ENCODE measurements around the gene SOX15. TPM values are rescaled to one million over a fixed set of nuclear protein-coding genes. Genes with fewer than 3 reads are reported as not detected.
"Not testable (repeated sequence)": the region's sequence is repeated elsewhere in the genome, so short reads cannot be mapped to it uniquely, and the experiment has no call there.

The SOX15 gene
- total RNA-seq, 1 experiment from 2014 or later: 0.23 TPM

DNA sequence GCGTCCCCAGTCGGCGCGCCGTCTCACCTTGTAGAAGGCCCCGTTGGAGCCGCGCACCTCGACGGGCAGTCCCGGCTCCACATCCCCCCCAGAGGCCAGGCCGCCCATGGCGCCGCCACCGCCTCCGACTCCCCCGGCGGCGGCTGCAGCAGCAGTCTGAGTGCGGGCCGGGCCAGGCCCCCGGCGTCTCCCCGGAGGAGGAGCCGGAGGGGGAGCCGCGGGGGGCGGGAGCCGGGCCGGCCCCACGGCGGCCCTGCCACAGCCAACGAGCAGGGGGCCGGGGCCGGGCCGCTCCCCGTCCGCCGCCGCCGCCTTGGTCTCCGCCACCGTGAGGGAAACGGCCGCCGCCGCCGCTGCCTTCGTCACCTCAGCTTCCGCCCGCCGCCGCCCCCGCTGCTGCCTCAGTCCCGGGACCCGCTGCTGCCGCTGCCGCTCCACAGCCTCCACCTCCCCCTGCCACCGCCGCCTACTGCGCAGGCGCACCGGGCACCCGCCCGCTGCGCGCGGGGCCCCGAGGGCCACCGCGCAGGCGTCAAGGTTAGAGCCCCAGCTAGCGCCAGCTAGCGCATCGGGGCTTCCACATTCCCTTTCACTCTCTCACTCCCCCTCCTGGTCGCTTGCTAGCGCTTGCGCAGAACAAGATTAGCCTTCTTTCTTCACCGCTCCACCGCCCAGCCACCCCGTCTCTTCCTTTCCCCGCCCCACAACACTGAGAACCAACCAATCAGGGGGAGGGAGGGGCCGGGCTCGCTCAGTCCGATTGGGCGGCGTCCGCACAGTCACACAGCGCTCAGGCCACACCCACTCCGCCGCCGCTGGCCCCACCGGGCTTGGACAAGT lies 24.8 kb upstream of the SOX15 start, which contains the start of gene FXR2:
TSS of gene FXR2 (minus strand) at position 473 of the 840 bp plus-strand sequence. CDS start at position 108, 365 bp downstream.
- no peaks in the 10 kb centered on the region for H3K27me3 ChIP-seq
- peak within 1 kb of the TSS; percentile 69 for H3K4me3 ChIP-seq
- peak; percentile 96 for DNase-seq
- no peaks in the 10 kb centered on the region for H3K9me3 ChIP-seq
- 0 out of 2 replicates have a peak, but pooled peaks cover 8% of the 10 kb centered on the region for H3K36me3 ChIP-seq

DNA sequence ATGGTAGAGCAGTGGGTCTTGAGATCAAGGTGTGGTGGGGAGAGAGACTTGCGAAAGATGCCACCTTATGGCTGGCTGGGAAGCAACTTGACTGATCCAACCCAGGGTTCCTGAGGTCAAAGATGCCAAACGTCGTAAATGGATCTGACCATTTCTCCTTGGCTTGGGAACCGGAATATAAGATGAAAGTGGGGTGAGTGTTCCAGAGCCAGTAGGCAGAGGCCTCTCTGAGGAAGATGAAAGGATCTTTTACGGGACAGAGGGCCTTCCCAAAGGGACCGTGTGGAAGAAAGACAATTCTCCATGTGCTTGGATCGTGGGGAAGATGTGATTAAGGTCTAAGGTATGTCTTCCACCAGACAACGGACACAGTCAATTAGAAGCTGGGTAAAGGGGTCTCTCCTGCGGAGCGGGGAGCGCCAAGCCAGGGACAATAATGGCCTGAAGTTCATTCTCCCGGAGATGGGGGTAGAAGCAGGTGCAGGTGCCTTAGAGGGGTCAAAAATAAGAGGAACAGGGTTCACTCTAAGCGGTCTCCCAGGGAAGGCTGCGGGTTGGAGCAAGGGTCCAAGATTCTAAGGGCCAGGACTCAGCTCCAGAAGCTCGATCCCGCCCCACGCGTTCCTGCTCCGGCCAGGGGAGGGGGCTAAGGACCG lies 24.0 kb upstream of the SOX15 start:
- no peaks in the 10 kb centered on the region for H3K9me3 ChIP-seq
- peaks cover 8% of the 10 kb centered on the region; the same call in 1 of the 2 replicates for H3K36me3 ChIP-seq
- peak overlapping the region; percentile 69 for H3K4me3 ChIP-seq
- DNase-seq: no peak
- no peaks in the 10 kb centered on the region for H3K27me3 ChIP-seq

- no peaks in the 10 kb centered on the region for H3K27me3 ChIP-seq
- no peak overlapping the region for H3K4me3 ChIP-seq
- H3K9me3 ChIP-seq: no peaks in the 10 kb centered on the region
- no peak for DNase-seq
- peaks cover 8% of the 10 kb centered on the region; the same call in 1 of the 2 replicates for H3K36me3 ChIP-seq
Observed at GRCh38 chr17:7612294-7612640, 22.4 kb upstream of the SOX15 start.

- no peak for DNase-seq
- Histone ChIP-seq H3K9me3 (no peaks in the 10 kb centered on the region), H3K27me3 (no peaks in the 10 kb centered on the region), H3K36me3 (peaks cover 8% of the 10 kb centered on the region; the same call in 1 of the 2 replicates), H3K4me3 (no peak overlapping the region)
Observed at GRCh38 chr17:7611635-7612293, 21.9 kb upstream of the SOX15 start.

- Histone ChIP-seq H3K4me3 (no peak overlapping the region), H3K9me3 (no peaks in the 10 kb centered on the region), H3K27me3 (no peaks in the 10 kb centered on the region), H3K36me3 (peaks cover 8% of the 10 kb centered on the region)
- DNase-seq: no peak
Observed at GRCh38 chr17:7610641-7611040, 20.7 kb upstream of the SOX15 start.

DNA sequence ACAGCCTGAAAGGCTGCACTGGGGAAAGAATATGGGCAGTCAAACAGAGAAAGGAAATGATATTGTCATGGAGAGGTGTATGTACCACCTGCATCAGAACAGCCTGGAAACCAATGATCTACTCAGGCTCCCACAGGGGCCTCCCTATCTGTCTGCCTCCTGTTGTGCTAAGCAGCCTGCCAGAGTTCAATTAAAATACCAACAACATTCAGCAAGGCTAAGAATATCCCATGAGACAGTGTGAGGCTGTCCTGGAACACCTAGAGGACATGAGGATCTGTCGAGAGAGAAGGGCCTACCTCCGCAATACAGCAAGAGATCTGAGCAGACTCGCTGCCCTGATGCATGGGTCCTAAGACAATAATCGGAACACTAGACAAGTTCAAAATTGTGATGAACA lies 16.4 kb upstream of the SOX15 start:
- peaks cover 8% of the 10 kb centered on the region for H3K36me3 ChIP-seq
- no peak overlapping the region for H3K4me3 ChIP-seq

DNA sequence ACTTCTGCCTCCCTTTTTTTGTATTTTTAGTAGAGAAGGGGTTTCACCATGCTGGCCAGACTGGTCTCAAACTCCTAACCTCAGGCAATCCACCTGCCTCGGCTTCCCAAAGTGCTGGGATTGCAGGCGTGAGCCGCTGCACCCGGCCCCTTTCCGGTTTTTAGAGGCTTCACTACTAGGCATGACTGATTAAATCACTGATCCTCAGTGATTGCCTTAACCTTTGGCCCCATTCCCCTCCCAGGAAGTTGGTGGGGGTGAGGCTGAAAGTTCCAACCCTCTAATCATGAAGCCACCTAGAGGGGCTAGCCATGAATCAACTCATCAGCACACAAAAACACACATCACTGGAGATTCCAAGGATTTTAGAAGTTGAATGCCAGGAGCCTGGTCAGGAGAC lies 7.7 kb upstream of the SOX15 start:
- not testable (repeated sequence) for H3K27me3 ChIP-seq, H3K9me3 ChIP-seq, DNase-seq, H3K4me3 ChIP-seq
- peaks cover 16% of the 10 kb centered on the region for H3K36me3 ChIP-seq

More for the DNA sequence above, 16.4 kb upstream of the SOX15 start:
- Histone ChIP-seq H3K27me3 (no peaks in the 10 kb centered on the region), H3K9me3 (no peaks in the 10 kb centered on the region)
- no peak for DNase-seq

DNA sequence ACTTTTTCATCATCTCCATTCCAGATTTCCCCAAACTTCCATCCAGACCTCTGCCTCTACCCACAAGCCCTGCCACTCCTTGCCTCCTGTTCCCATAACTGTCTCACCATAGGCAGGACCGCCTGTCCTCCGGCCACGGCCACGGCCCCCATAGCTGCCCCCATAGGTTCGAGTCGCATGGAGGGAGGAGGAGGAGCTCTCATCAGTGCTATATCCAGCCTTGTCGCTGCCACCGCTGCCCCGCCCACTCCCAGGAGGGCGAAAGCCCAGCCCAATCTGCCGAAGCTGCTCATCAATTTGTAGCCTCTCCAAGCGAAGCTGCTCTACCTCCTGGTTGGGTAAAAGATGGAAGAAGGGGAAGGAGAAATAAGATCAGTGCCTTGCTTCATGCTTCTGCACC lies 3.4 kb upstream of the SOX15 start:
- Histone ChIP-seq H3K27me3 (no peaks in the 10 kb centered on the region), H3K4me3 (no peak overlapping the region), H3K36me3 (peaks cover 11% of the 10 kb centered on the region), H3K9me3 (no peaks in the 10 kb centered on the region)
- no peak for DNase-seq

DNA sequence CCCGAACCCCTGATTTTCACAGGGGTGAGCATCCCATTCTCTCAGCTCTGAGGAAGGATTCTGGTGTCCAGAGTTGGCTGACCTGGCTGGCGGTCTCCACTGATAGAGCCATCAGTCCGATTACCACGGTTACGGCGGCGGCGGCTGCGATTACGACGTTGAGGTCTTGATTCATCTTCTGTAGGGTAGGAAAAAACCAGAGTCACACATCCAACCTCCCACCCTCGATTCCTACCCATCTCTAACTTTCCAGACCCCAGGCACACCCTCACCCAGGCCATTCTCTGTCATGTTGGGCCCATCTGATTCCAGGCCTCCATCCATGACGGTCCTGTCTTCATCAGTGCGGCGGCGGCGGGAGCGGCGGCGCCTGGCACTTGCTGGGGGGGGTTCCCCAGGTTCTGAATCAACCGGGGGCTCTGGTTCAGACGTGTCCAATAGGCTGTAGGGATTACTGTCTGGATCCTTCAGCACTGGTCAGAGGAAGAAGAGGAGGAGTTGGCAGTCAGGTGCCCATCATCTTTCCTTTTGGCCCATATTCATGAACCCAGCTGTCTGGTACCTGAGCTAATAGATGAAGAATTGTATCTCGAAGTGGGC lies 2.6 kb upstream of the SOX15 start:
- Histone ChIP-seq H3K36me3 (peaks cover 13% of the 10 kb centered on the region), H3K9me3 (no peaks in the 10 kb centered on the region), H3K4me3 (no peak overlapping the region), H3K27me3 (no peaks in the 10 kb centered on the region)
- DNase-seq: no peak

GRCh38 chr17:7591596-7591995 lies 1.7 kb upstream of the SOX15 start:
- DNase-seq: no peak
- H3K27me3 ChIP-seq: no peaks in the 10 kb centered on the region
- H3K4me3 ChIP-seq: no peak overlapping the region
- H3K9me3 ChIP-seq: no peaks in the 10 kb centered on the region
- H3K36me3 ChIP-seq: peaks cover 13% of the 10 kb centered on the region

DNA sequence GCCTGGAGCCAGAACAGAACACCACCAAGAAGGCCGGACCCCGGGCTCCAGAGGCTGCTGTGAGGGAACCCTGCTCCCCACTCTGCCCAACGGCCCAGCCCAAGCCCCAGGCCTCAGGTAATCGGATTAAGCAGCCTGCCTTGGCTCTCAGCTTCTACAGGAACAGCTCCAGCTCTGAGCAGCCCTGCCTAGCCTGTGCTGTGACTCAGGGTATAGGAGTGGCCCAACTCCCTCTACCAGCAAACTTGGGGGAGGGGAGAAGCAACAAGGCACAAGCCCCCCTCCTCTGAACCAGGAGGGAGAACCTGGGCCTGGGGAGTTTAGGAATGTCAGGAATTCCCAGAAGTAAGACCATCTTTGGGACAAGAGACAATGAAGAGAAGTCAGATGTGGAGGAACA lies 849 bp upstream of the SOX15 start:
- no peak overlapping the region for H3K4me3 ChIP-seq
- H3K36me3 ChIP-seq: peaks cover 13% of the 10 kb centered on the region
- DNase-seq: peak; percentile 26

DNA sequence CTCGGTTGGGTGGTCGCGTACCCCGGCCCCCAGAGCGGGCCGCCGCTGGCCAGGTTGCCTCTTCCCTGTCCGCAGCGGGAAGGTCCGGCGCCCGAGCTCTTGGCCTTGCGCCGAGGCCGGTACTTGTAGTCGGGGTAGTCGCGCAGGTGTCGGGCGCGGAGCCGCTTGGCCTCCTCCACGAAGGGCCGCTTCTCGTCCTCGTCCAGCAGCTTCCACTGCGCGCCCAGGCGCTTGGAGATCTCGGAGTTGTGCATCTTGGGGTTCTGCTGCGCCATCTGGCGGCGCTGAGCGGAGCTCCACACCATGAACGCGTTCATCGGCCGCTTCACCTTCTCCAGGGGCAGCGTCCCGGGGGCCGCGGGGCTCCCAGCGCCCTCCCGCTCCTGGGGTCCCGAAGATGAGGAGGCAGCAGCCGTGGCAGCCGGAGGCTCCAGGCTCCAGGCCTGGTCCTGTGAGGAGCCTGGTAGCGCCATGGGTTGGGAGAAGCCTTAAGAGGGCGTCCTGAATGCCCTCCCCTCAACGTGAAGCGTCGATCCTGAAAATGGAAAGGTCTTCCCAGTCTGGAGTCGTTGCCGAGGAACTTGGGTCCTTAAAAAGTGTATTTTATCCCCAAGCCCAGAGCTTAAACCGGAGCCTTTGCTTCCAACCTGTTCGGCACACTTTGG lies 558 bp downstream of the SOX15 start:
- Histone ChIP-seq H3K36me3 (peaks cover 6% of the 10 kb centered on the region), H3K9me3 (no peaks in the 10 kb centered on the region), H3K27me3 (no peaks in the 10 kb centered on the region), H3K4me3 (no peak overlapping the region)
- no peak for DNase-seq

More for the DNA sequence above, 849 bp upstream of the SOX15 start:
- Histone ChIP-seq H3K27me3 (no peaks in the 10 kb centered on the region), H3K9me3 (no peaks in the 10 kb centered on the region)

DNA sequence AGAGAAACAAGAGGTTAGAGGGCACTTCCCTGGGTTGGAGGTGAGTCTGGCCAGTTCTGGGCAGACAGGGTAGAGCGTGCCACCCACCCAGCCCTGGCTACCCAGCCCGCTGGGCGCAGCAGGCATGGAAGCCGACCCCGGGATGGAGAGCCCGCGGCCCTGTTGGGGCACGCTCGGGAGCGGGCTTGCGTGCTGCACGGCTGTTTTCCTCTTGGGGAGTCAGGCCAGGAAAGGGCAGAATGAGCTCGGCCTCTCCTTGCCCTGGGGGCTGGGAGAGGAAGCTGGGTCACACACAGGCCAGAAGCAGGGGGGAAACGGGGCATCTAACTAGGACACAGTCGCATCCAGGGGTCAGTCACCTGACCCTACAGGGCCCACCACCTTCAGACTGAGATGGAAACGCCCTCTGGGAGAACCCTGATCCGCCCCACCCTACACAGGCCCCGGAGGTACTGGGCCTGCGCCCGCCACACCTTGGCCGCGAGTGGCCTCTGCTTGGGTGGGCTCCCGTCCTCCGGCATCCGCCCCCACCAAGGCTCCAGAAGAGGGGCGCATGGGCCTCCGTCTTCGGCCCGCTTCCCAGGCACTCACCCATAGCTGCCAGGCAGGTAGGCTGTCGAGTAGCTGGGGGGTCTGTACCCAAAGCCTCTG lies 1.2 kb downstream of the SOX15 start:
- Histone ChIP-seq H3K27me3 (no peaks in the 10 kb centered on the region), H3K4me3 (no peak overlapping the region), H3K36me3 (peaks cover 2% of the 10 kb centered on the region; the same call in 1 of the 2 replicates), H3K9me3 (no peaks in the 10 kb centered on the region)
- no peak for DNase-seq

- Histone ChIP-seq H3K27me3 (no peaks in the 10 kb centered on the region), H3K9me3 (no peaks in the 10 kb centered on the region), H3K36me3 (peaks cover 2% of the 10 kb centered on the region; the same call in 1 of the 2 replicates), H3K4me3 (no peak overlapping the region)
- DNase-seq: peak; percentile 67
Observed at GRCh38 chr17:7587420-7588151, 2.3 kb downstream of the SOX15 start.

DNA sequence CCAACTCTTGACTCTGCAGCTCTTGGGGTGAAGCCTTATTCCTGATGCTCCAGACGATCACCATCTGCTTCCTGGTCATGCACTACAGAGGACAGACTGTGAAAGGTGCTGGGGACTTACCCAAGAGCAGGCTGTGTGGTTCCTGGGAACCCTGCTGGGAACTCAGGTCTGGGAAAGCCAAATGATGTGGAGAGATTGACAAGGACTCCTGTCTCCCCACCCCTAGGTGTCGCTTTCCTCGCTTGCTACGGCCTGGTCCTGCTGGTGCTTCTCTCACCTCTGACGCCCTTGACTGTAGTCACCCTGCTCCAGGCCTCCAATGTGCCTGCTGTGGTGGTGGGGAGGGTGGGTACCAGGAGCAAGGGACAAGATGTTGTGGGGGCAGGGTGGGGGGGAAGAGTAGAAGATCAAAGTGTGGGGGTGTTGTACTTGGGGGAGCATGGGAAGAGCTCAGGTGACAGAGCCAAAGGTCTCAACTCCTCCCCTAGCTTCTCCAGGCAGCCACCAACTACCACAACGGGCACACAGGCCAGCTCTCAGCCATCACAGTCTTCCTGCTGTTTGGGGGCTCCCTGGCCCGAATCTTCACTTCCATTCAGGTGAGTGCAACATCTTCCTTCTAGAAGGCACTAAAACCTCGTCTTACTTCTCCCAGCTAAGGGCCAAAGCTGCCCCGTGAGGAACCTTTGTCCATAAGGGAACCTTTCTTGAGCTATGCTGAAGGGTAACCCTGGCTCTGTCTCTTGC lies 3.0 kb downstream of the SOX15 start:
- Histone ChIP-seq H3K9me3 (no peaks in the 10 kb centered on the region), H3K27me3 (no peaks in the 10 kb centered on the region), H3K4me3 (no peak overlapping the region), H3K36me3 (peaks cover 2% of the 10 kb centered on the region; the same call in 1 of the 2 replicates)
- DNase-seq: no peak

All from MG63 (cell line).